Mesendoderm (in vitro differentiated cells): ENCODE data around the gene EPHB3.

Experiments
- DNase-seq: peaks from one replicate; pipeline ENCODE4 v3.0.0; 2013
- H2AK5ac ChIP-seq: 2 replicates; pipeline ENCODE4 v1.6.1; 2013; ENCODE audit warnings: low read length, inconsistent platforms
- H2BK120ac ChIP-seq: 2 replicates; pipeline ENCODE4 v1.6.1; 2013; ENCODE audit warnings: low read depth, mild to moderate bottlenecking, low read length, moderate library complexity, mixed read lengths
- H2BK15ac ChIP-seq: replicated peaks from 2 replicates; pipeline ENCODE4 v1.6.1; 2013; ENCODE audit warnings: low read depth, mild to moderate bottlenecking, moderate library complexity
- H2BK5ac ChIP-seq: 2 replicates; pipeline ENCODE4 v1.6.1; 2013; ENCODE audit warnings: low read length, inconsistent platforms
- H3K18ac ChIP-seq: 2 replicates; pipeline ENCODE4 v1.6.1; 2013; ENCODE audit warnings: mild to moderate bottlenecking, low read length, mixed read lengths
- H3K23ac ChIP-seq: one replicate; pipeline ENCODE4 v1.6.1; 2013; ENCODE audit warnings: low read length
- H3K27ac ChIP-seq: 2 replicates; pipeline ENCODE4 v1.5.1; 2013; ENCODE audit warnings: low read depth, mild to moderate bottlenecking, inconsistent platforms, low read length, moderate library complexity
- H3K27me3 ChIP-seq: 2 replicates; pipeline ENCODE4 v1.6.1; 2013; ENCODE audit warnings: low read length, control low read depth, mild to moderate bottlenecking, inconsistent platforms; ENCODE audit not compliant: insufficient read depth, poor library complexity
- H3K36me3 ChIP-seq: 2 replicates; pipeline ENCODE4 v1.6.1; 2013; ENCODE audit warnings: low read length, inconsistent platforms; ENCODE audit not compliant: control insufficient read depth, insufficient read depth
- H3K4ac ChIP-seq: one replicate; pipeline ENCODE4 v1.6.1; 2013; ENCODE audit warnings: low read depth, mild to moderate bottlenecking, low read length, moderate library complexity
- H3K4me1 ChIP-seq: 2 replicates; pipeline ENCODE4 v1.6.1; 2013; ENCODE audit warnings: low read depth, low read length, inconsistent platforms; ENCODE audit not compliant: control insufficient read depth
- H3K4me2 ChIP-seq: 2 replicates; pipeline ENCODE4 v1.6.1; 2013; ENCODE audit warnings: low read length
- H3K4me3 ChIP-seq: 2 replicates; pipeline ENCODE4 v1.5.1; 2013; ENCODE audit warnings: mild to moderate bottlenecking, low read length
- H3K56ac ChIP-seq: one replicate; pipeline ENCODE4 v1.6.1; 2013; ENCODE audit warnings: low read length
- H3K79me1 ChIP-seq: 2 replicates; pipeline ENCODE4 v1.6.1; 2013; ENCODE audit warnings: low read length, inconsistent platforms
- H3K79me2 ChIP-seq: 2 replicates; pipeline ENCODE4 v1.6.1; 2013; ENCODE audit warnings: mild to moderate bottlenecking, low read length; ENCODE audit not compliant: control insufficient read depth, insufficient read depth
- H3K9ac ChIP-seq: 2 replicates; pipeline ENCODE4 v1.6.1; 2013; ENCODE audit warnings: low read length, inconsistent platforms
- H4K5ac ChIP-seq: one replicate; pipeline ENCODE4 v1.6.1; 2013; ENCODE audit warnings: low read length
- H4K8ac ChIP-seq: one replicate; pipeline ENCODE4 v1.6.1; 2013; ENCODE audit warnings: low read depth, mild to moderate bottlenecking, control low read depth, low read length, moderate library complexity
- WGBS: extraction: QIAGEN DNeasy Blood & Tissue Kit; methylation state at CpG from one replicate; pipeline ENCODE4 v1.1.7; 2013; ENCODE audit warnings: low lambda C conversion rate, missing lambda C conversion rate; ENCODE audit not compliant: insufficient coverage; ENCODE audit errors: extremely low coverage; 5-methylcytosine and 5-hydroxymethylcytosine counted together

Gene EPHB3

DNA sequence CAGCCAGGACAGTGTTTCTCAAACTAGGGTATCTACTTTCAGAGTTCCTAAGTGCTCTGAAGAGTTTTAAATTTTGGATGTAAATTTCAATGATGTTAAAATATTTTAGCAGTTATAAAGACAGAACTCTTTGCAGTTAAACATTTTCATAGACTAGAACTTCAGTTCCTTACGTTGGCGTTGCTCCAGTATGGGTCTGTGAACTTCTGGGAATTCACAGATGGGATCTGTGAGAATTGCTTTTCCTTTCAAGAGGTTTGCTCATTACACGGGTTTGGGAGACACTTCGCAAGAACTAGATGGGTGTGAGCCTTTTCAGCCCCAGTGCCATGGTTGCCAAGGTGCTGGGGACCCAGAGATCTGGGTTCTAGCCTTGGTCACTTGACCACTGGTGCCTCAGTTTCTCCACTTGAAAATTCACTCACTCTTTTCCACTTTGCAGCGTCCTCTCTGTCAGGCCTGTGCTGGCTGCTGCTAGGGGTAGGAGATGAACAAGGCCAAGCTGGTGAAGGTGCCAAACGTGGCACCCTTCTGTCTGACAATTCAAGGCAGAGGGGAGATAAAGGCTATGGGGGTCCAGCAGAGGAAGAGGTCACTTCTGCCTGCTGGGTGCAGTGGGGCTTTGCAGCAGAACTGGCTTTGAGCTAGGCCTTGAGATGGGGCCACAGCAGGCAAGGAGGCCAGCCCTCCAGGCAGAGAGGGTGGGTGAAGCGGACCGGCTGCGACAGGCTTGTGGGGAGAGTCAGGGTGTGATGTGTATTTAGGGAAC is 48.1 kb downstream of the EPHB3 start:
- Histone ChIP-seq H3K27me3 (no peaks in the 10 kb centered on the region), H3K36me3 (no peaks in the 10 kb centered on the region), H3K56ac (peak overlapping the region; percentile 79), H3K4me3 (no peak overlapping the region), H3K4ac (no peak overlapping the region), H3K4me1 (peaks cover 21% of the 10 kb centered on the region), H2AK5ac (peak overlapping the region; percentile 94), H2BK120ac (no peak overlapping the region), H2BK15ac (no peak overlapping the region), H4K5ac (no peak overlapping the region), H3K4me2 (no peak overlapping the region), H3K23ac (peak overlapping the region; percentile 53), H3K18ac (no peak overlapping the region), H3K9ac (peak overlapping the region; percentile 49), H2BK5ac (peak overlapping the region; percentile 91), H3K27ac (peak overlapping the region; percentile 19), H3K79me1 (no peaks in the 10 kb centered on the region), H3K79me2 (no peaks in the 10 kb centered on the region), H4K8ac (no peak overlapping the region)
- DNase-seq, result no peak
- no CpG with 5 or more reads among the region's 9 CpGs for WGBS

DNA sequence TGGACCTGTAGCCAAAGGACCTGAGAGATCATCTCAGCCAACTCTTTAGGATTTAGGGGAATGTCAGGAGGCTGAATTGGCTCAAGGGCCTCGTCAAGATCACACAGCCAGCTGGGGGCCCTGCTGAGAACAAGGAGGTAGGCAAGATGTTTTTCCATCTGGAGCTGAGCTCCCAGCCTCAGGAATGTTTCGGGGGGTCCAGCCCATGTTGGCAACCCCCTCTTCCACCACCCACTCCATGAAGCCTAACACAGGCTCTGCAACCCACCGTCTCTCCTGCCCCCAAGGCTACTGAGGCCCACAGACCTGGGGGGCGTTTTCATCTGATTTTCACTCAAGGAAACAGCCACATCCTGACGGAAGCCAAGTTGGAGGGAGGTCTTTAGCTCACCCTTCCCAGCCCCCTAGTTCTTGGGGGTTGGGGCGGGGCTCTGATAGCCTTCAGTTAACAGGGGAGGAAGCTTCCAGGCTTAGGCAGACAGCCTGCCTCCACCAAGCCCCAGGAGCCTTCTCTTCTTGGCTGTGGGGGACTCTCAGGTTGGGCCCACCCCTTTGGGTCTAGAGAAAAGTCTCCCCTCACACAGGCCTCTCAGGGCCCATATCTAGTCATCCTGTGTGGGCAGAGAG is 48.8 kb downstream of the EPHB3 start:
- Histone ChIP-seq H3K79me1 (no peaks in the 10 kb centered on the region), H3K4me2 (no peak overlapping the region), H3K27ac (no peak overlapping the region), H3K4me3 (no peak overlapping the region), H3K9ac (peak overlapping the region; percentile 49), H2BK15ac (no peak overlapping the region), H3K56ac (peak overlapping the region; percentile 79), H3K4ac (no peak overlapping the region), H4K8ac (no peak overlapping the region), H4K5ac (no peak overlapping the region), H2AK5ac (no peak overlapping the region), H3K18ac (peak overlapping the region; percentile 3), H3K23ac (no peak overlapping the region), H3K4me1 (peaks cover 16% of the 10 kb centered on the region), H2BK120ac (no peak overlapping the region), H3K27me3 (no peaks in the 10 kb centered on the region), H3K36me3 (no peaks in the 10 kb centered on the region), H3K79me2 (no peaks in the 10 kb centered on the region), H2BK5ac (peak overlapping the region; percentile 91)
- no CpG with 5 or more reads among the region's 6 CpGs for whole genome bisulfite sequencing
- DNase-seq, result peak; percentile 55

DNA sequence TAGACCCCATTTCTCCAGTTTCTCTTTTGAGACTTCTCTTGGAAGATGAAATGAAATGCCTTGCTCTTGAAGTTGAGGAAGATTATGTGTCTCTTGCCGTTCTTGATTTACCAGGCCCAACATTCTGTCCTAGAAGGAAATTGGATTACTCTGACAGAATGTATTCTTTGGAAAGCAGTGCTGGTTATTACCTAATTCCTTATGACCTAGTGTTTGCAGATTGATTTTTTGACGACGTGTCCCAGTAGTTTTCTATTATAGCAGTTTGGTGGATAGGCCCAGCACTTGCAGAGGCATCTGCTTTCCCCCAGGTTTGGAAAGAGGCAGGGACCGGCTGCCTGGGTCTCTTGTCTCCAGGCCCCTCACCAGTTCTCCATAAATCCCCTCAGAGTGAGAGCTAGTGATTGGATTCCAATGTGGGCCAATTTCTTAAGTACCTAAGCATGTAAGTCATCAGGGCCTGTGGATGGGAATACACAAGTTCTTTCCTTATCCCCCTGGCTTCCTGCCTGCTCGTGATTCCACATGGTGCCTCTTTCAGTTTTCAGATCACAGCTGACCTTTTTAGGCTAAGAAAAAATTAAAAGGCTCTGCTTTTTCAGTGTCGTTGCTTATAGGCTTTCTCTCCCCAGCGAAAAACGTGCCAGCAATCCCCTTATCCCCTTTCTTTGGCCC is 50.2 kb downstream of the EPHB3 start:
- Histone ChIP-seq H3K27ac (no peak overlapping the region), H2BK120ac (no peak overlapping the region), H3K4me3 (no peak overlapping the region), H3K4me1 (peaks cover 16% of the 10 kb centered on the region), H3K79me2 (no peaks in the 10 kb centered on the region), H3K4ac (no peak overlapping the region), H3K36me3 (no peaks in the 10 kb centered on the region), H2BK15ac (no peak overlapping the region), H3K27me3 (no peaks in the 10 kb centered on the region), H4K5ac (no peak overlapping the region), H3K79me1 (no peaks in the 10 kb centered on the region), H2BK5ac (no peak overlapping the region), H3K9ac (no peak overlapping the region), H3K4me2 (no peak overlapping the region), H2AK5ac (no peak overlapping the region), H3K23ac (no peak overlapping the region), H3K18ac (no peak overlapping the region), H4K8ac (no peak overlapping the region), H3K56ac (no peak overlapping the region)
- WGBS, result no CpG with 5 or more reads among the region's 8 CpGs
- DNase-seq, result no peak

DNA sequence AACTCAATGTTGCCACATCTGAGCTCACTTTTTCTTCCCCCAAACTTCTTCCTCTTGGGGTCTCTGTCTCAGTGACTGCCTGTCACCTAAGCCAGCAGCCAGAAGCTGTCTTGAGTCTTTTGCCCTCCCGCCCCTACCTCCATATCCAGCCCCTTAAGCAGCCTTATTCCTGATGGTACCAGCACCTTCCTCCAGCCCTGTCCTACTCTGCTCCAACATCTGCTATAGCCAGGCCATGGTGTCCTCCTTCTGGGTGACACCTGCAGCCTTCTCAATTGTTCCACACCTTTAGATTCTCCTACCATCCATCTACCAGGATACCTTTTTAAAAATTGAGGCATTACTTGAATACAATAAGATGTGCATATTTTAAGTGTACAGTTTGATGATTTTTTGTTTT is 53.8 kb downstream of the EPHB3 start:
- Histone ChIP-seq H4K8ac (no peak overlapping the region), H3K18ac (no peak overlapping the region), H3K79me1 (no peaks in the 10 kb centered on the region), H2BK5ac (no peak overlapping the region), H3K23ac (no peak overlapping the region), H3K4me2 (no peak overlapping the region), H2BK120ac (no peak overlapping the region), H3K27ac (no peak overlapping the region), H3K9ac (no peak overlapping the region), H3K27me3 (no peaks in the 10 kb centered on the region), H3K4me3 (no peak overlapping the region), H2BK15ac (no peak overlapping the region), H3K36me3 (no peaks in the 10 kb centered on the region), H4K5ac (no peak overlapping the region), H3K4ac (no peak overlapping the region), H3K4me1 (peaks cover 15% of the 10 kb centered on the region), H3K56ac (no peak overlapping the region), H2AK5ac (no peak overlapping the region), H3K79me2 (no peaks in the 10 kb centered on the region)
- WGBS, result no CpG with 5 or more reads among the region's 1 CpG
- no peak for DNase-seq

DNA sequence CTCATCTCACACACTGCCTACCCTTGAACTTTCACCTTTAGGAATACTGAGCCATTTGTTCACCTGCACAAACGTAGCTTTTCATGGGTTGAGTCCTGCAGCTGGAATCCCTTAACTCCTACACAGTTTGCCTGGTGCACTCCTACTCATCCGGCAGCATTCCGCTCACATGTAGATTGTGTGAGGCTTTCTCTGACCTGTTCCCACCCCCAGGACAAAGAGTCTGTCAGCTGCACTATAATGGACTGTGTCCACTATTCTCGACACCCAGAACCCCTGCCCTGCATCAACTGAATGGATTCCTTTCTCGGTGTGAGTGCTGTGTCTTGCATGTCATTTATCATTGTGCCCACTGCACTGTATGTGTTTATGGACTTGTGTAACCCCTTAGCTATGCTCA is 54.9 kb downstream of the EPHB3 start:
- H3K4me2 ChIP-seq, result no peak overlapping the region
- H3K9ac ChIP-seq, result no peak overlapping the region
- H3K4me1 ChIP-seq, result peaks cover 10% of the 10 kb centered on the region
- H3K79me1 ChIP-seq, result no peaks in the 10 kb centered on the region
- no peak overlapping the region for H3K27ac ChIP-seq
- no peak overlapping the region for H3K23ac ChIP-seq
- no CpG with 5 or more reads among the region's 5 CpGs for WGBS
- no peak overlapping the region for H3K18ac ChIP-seq
- no peak for DNase-seq
- no peaks in the 10 kb centered on the region for H3K79me2 ChIP-seq
- no peaks in the 10 kb centered on the region for H3K36me3 ChIP-seq
- H3K4me3 ChIP-seq, result no peak overlapping the region
- no peak overlapping the region for H3K4ac ChIP-seq
- H2BK120ac ChIP-seq, result no peak overlapping the region
- no peak overlapping the region for H2AK5ac ChIP-seq
- H3K27me3 ChIP-seq, result no peaks in the 10 kb centered on the region
- H4K5ac ChIP-seq, result no peak overlapping the region
- H3K56ac ChIP-seq, result no peak overlapping the region
- H2BK5ac ChIP-seq, result no peak overlapping the region
- H2BK15ac ChIP-seq, result no peak overlapping the region
- H4K8ac ChIP-seq, result no peak overlapping the region
